AG09319 (cell line): Measurements from ENCODE around the gene GDF7.
"Not testable (repeated sequence)": the region's sequence is repeated elsewhere in the genome, so short reads cannot be mapped to it uniquely, and the experiment has no call there.

Source experiments
- DNase-seq: peaks from one replicate; pipeline ENCODE4 v3.0.0-alpha.2; 2010; ENCODE audit warnings: low read depth; ENCODE audit errors: extremely low read depth
- TF ChIP-seq, protein P1 (sequence below): IDR thresholded peaks from 2 replicates; pipeline ENCODE4 v1.5.1; 2011; ENCODE audit warnings: low read depth, mild to moderate bottlenecking, inconsistent platforms, low read length, moderate library complexity

GDF7 gene

DNA sequence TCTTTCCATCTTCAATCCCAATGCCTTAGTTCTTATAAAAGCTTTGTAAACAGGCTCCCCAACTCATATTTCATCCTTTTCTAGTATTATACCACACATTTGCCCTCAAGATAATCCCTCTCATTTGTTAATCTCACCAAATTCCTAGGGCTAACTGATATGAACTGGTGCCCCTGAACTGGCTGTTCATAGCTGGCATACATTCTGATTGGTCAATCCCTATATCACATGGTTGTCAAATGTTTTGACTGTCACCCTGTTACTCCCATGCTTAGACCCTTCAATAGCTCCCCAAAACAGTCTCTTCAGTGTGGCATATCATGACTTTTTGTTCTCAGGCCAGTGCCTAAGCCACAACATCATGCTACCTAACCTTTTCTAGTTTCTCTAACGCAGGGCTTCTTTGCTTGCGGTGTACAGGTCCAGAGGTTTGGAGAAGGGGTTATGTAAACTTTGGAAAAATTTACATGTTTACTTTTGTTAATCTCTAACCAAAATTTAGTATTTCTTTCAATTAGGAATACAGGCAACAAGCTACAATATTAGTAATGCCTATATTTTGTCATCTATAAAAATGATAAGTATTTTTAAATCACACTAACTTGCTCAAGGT is 30.5 kb downstream of the GDF7 start:
- TF ChIP-seq, protein P1, sequence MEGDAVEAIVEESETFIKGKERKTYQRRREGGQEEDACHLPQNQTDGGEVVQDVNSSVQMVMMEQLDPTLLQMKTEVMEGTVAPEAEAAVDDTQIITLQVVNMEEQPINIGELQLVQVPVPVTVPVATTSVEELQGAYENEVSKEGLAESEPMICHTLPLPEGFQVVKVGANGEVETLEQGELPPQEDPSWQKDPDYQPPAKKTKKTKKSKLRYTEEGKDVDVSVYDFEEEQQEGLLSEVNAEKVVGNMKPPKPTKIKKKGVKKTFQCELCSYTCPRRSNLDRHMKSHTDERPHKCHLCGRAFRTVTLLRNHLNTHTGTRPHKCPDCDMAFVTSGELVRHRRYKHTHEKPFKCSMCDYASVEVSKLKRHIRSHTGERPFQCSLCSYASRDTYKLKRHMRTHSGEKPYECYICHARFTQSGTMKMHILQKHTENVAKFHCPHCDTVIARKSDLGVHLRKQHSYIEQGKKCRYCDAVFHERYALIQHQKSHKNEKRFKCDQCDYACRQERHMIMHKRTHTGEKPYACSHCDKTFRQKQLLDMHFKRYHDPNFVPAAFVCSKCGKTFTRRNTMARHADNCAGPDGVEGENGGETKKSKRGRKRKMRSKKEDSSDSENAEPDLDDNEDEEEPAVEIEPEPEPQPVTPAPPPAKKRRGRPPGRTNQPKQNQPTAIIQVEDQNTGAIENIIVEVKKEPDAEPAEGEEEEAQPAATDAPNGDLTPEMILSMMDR: no peak
- no peak for DNase-seq

- TF ChIP-seq, protein P1: no peak
- DNase-seq: no peak
Observed at GRCh38 chr2:20698916-20699613, 32.1 kb downstream of the GDF7 start.

DNA sequence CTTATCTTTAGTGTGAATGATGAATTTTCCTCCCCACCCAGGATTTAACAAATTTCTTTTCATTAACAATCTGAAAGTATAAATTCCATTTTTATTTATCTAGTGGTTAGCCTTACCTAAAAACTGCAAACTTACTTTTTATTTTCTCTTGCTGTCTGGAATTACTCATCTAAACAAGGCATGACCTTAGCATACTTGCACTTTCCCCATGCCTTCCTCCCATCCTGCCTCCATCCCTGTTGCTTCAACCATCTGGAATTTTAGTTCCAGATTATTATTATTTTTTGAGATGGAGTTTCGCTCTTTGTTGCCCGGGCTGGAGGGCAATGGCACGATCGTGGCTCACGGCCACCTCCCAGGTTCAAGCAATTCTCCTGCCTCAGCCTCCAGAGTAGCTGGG is 35.6 kb downstream of the GDF7 start:
- TF ChIP-seq, protein P1: no peak
- DNase-seq: no peak

GRCh38 chr2:20704886-20705285 is 37.9 kb downstream of the GDF7 start:
- no peak for DNase-seq
- TF ChIP-seq, protein P1: no peak

DNA sequence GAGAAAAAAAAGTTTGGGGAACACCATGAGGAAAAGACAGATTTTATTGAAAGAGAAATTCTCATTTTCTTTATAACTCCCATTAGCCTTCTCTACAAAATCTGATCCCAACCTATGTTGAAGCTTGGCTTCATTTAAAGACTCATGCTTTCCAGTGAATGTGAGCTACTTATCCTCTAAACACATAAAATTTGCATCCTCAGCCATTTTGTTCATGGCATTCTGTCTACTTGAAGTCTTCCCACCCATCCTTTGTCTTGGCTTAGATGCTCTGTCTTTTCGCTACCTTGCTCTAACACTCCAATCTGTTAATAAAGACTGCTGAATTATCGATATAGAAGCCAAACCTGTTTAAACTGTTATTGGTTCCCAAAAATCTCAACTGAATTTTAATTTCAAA is 39.3 kb downstream of the GDF7 start:
- TF ChIP-seq, protein P1: no peak
- no peak for DNase-seq

DNA sequence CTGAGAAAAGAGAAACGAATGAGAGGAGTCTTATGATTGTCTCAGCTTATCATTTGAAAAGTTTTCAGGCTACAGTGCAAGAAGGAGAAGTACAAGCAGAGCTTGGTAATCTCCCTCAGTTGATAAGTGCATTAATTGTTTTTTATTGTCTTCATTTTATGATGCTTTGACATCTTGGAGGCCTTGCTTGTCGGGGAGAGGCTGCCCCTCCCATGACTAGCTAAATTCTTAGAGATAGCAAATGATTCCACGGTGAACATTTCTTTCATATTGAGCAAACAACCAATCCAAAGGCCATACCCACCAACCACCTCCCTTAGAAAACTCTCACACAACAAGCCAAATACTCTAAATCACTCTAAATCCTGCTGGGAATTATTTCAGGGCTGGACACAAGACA is 39.8 kb downstream of the GDF7 start:
- TF ChIP-seq, protein P1: no peak
- no peak for DNase-seq

- TF ChIP-seq, protein P1: no peak
- no peak for DNase-seq
Observed at GRCh38 chr2:20707601-20708000, 40.7 kb downstream of the GDF7 start.

- DNase-seq: not testable (repeated sequence)
Observed at GRCh38 chr2:20711641-20712040, 44.7 kb downstream of the GDF7 start.

DNA sequence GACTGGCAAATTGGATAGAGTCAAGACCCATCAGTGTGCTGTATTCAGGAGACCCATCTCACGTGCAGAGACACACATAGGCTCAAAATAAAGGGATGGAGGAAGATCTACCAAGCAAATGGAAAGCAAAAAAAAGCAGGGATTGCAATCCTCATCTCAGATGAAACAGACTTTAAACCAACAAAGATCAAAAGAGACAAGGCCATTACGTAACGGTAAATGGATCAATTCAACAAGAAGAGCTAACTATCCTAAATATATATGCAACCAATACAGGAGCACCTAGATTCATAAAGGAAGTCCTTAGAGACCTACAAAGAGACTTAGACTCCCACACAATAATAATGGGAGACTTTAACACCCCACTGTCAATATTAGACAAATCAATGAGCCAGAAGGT is 46.6 kb downstream of the GDF7 start:
- DNase-seq: not testable (repeated sequence)

DNA sequence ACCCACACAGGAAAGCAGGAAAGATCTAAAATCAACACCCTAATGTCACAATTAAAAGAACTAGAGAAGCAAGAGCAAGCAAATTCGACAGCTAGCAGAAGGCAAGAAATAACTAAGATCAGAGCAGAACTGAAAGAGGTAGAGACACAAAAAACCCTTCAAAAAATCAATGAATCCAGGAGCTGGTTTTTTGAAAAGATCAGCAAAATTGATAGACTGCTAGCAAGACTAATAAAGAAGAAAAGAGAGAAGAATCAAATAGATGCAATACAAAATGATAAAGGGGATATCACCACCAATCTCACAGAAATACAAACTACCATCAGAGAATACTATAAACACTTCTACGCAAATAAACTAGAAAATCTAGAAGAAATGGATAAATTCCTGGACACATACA is 47.5 kb downstream of the GDF7 start:
- not testable (repeated sequence) for DNase-seq

GRCh38 chr2:20716164-20716563 is 49.2 kb downstream of the GDF7 start:
- not testable (repeated sequence) for DNase-seq
